Natural killer cell (primary cell): Measurements from ENCODE around the gene ZNF664. TPM values are rescaled to one million over a fixed set of nuclear protein-coding genes. Genes with fewer than 3 reads are reported as not detected.

Experiments used
- ATAC-seq, 3 donors: fragments of 150-1000 bp in 2 of 3; fragments of 200-7000 bp in 1 of 3; cut with Tn5 transposase; 1 replicate in 1 of 3; 2 replicates in 2 of 3; pipeline ENCODE4 v1.10.0; 2021; ENCODE audit warnings: mild to moderate bottlenecking in 2 of 3, moderate library complexity in 2 of 3
- DNase-seq, 2 donors: peaks; one replicate each; pipeline versions ENCODE4 v3.0.0 to v3.0.0-alpha.2; 2013 to 2021; ENCODE audit warnings: mixed read lengths in 1 of 2
- H3K27ac ChIP-seq: one replicate; pipeline ENCODE4 v1.5.1; 2013; ENCODE audit warnings: mild to moderate bottlenecking, low read length
- H3K27me3 ChIP-seq: one replicate; pipeline ENCODE4 v1.6.1; 2013; ENCODE audit warnings: low read length; ENCODE audit not compliant: control insufficient read depth, insufficient read depth
- H3K36me3 ChIP-seq: one replicate; pipeline ENCODE4 v1.6.1; 2013; ENCODE audit warnings: low read length; ENCODE audit not compliant: control insufficient read depth, insufficient read depth
- H3K4me1 ChIP-seq: one replicate; pipeline ENCODE4 v1.6.1; 2013; ENCODE audit warnings: low read length; ENCODE audit not compliant: control insufficient read depth, insufficient read depth
- H3K4me3 ChIP-seq: one replicate; pipeline ENCODE4 v1.5.1; 2013; ENCODE audit warnings: low read length
- H3K9me3 ChIP-seq: one replicate; pipeline ENCODE4 v1.6.1; 2013; ENCODE audit warnings: low read length; ENCODE audit not compliant: control insufficient read depth, insufficient read depth
- H3K27ac Mint-ChIP-seq, 2 donors: one replicate each; pipeline ENCODE4 v1.8.0; 2022; ENCODE audit warnings: mild to moderate bottlenecking in 2 of 2, mixed read lengths in 2 of 2, moderate library complexity in 1 of 2
- H3K27me3 Mint-ChIP-seq, 2 donors: one replicate each; pipeline ENCODE4 v1.8.0; 2022; ENCODE audit warnings: low read depth in 2 of 2, mixed read lengths in 2 of 2
- H3K36me3 Mint-ChIP-seq: one replicate; pipeline ENCODE4 v1.8.0; 2022; ENCODE audit warnings: mixed read lengths
- H3K4me1 Mint-ChIP-seq, 2 donors: one replicate each; pipeline ENCODE4 v1.8.0; 2022; ENCODE audit warnings: mixed read lengths in 2 of 2
- H3K4me3 Mint-ChIP-seq: one replicate; pipeline ENCODE4 v1.8.0; 2022; ENCODE audit warnings: mild to moderate bottlenecking, moderate library complexity, mixed read lengths
- H3K9me3 Mint-ChIP-seq, 2 donors: one replicate each; pipeline ENCODE4 v1.8.0; 2022; ENCODE audit warnings: mixed read lengths in 2 of 2
- WGBS: methylation state at CpG from one replicate; pipeline ENCODE4 v1.1.7; 2013; ENCODE audit warnings: missing lambda C conversion rate; ENCODE audit not compliant: insufficient coverage; 5-methylcytosine and 5-hydroxymethylcytosine counted together
- intact Hi-C: fragments of 100-400 bp; cut with micrococcal nuclease; formaldehyde crosslinking; loops from one replicate; pipeline ENCODE4 v1.14.2; 2022
- total RNA-seq, 4 donors: library from RNA; stranded (reverse); fragments of 120-200 nt in 1 of 4; gene quantifications; one replicate each; pipeline versions ENCODE4 v1.2.3 to v1.2.4, GENCODE V29; 2013 to 2022
- TF ChIP-seq, protein P1 (sequence below): fragments of 200-600 bp; IDR thresholded peaks from one replicate; pipeline ENCODE4 v1.8.0; 2022; ENCODE audit warnings: antibody characterized with exemption

Gene ZNF664
- total RNA-seq, 3 donors from 2014 or later (not counting 1 experiment from before 2014, with no cell fraction given): 36.0 to 47.3 (median 46.9) TPM

- Histone ChIP-seq H3K27ac (no peak overlapping the region), H3K27me3 (no peaks in the 10 kb centered on the region), H3K36me3 (peaks cover 18% of the 10 kb centered on the region), H3K4me1 (peaks cover 26% of the 10 kb centered on the region), H3K4me3 (no peak overlapping the region), H3K9me3 (no peaks in the 10 kb centered on the region)
- H3K4me1 Mint-ChIP-seq: peaks cover 29 to 40% of the 10 kb centered on the region in 2 donors
- H3K4me3 Mint-ChIP-seq: no peak overlapping the region
- no peaks in the 10 kb centered on the region for H3K9me3 Mint-ChIP-seq
- H3K27ac Mint-ChIP-seq: peak overlapping the region in 1 of 2 donors; percentile 53
- intact Hi-C loops: no loop called here
- peaks cover 15% of the 10 kb centered on the region for H3K36me3 Mint-ChIP-seq
- no peak for ATAC-seq
- DNase-seq: no peak
- no peaks in the 10 kb centered on the region for H3K27me3 Mint-ChIP-seq
- TF ChIP-seq, protein P1, sequence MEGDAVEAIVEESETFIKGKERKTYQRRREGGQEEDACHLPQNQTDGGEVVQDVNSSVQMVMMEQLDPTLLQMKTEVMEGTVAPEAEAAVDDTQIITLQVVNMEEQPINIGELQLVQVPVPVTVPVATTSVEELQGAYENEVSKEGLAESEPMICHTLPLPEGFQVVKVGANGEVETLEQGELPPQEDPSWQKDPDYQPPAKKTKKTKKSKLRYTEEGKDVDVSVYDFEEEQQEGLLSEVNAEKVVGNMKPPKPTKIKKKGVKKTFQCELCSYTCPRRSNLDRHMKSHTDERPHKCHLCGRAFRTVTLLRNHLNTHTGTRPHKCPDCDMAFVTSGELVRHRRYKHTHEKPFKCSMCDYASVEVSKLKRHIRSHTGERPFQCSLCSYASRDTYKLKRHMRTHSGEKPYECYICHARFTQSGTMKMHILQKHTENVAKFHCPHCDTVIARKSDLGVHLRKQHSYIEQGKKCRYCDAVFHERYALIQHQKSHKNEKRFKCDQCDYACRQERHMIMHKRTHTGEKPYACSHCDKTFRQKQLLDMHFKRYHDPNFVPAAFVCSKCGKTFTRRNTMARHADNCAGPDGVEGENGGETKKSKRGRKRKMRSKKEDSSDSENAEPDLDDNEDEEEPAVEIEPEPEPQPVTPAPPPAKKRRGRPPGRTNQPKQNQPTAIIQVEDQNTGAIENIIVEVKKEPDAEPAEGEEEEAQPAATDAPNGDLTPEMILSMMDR: no peak
- WGBS: 91% methylated on average over 13 of the region's 13 CpGs
Observed at GRCh38 chr12:123941624-123942237, 31.3 kb upstream of the ZNF664 start.

DNA sequence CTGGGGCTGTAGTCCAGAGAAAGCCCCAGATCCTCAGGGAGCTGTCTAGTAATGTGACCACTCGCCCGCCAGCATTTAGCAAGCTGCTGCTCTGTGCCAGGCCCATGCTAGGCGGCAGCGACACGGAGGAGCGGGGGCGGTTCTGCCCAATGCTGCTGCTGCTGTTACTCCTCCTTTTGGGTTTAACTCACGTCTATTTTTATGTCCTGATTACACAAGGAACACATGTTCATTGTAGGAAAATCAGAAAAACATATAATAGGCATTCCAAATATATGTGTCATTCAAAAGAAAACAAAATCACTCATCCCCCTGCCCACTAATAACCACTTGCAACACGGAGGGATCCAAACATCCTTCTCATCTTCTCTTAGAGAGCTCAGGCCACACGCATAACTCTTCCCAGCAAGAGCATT, 30.8 kb upstream of the ZNF664 start:
- peaks cover 27 to 37% of the 10 kb centered on the region in 2 donors for H3K4me1 Mint-ChIP-seq
- DNase-seq: no peak
- intact Hi-C loops: no loop called here
- no peaks in the 10 kb centered on the region for H3K27me3 Mint-ChIP-seq
- 95% methylated on average over 10 of the region's 10 CpGs for WGBS
- H3K36me3 ChIP-seq: peaks cover 17% of the 10 kb centered on the region
- no peak overlapping the region for H3K4me3 Mint-ChIP-seq
- TF ChIP-seq, protein P1: no peak
- H3K4me3 ChIP-seq: no peak overlapping the region
- H3K9me3 Mint-ChIP-seq: no peaks in the 10 kb centered on the region
- peaks cover 21% of the 10 kb centered on the region for H3K4me1 ChIP-seq
- H3K27ac Mint-ChIP-seq: no peak overlapping the region
- H3K27ac ChIP-seq: no peak overlapping the region
- peaks cover 15% of the 10 kb centered on the region for H3K36me3 Mint-ChIP-seq
- no peak for ATAC-seq
- no peaks in the 10 kb centered on the region for H3K27me3 ChIP-seq
- no peaks in the 10 kb centered on the region for H3K9me3 ChIP-seq

DNA sequence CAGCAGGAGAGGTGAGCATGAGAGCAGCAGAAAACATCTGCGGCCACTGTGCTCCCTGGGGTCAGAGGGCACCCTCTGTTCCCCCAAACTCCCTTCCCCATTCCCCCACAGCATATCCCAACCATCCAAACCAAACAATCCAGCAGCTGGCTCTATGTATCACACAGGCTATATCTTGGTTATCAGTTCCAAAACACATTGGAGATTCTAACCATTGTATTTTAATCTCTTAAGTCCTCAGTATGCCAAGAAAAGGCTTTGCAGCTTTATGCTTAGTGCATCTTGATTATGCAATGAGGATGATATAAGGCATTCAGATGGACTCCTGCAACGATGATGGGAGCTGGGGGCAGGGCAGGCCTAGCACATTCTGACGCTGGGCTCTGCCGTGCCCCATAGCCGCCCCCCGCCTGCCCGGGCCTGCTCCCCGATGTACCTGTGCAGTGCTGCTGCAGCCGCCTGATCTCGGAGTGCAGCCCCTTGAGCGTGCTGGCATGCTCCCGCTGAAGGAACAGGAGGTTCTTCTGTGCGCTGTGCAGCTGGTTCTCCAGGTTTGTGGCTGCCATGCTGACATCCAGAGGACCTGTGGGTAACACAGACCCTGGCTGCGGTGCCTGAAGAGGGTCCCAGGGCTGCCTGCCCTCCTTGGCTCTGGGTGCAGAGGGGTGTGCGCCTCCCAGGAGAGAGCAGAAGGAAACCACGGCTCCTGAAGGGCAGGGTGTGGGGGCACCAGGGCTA, 29.9 kb upstream of the ZNF664 start:
- Mint-ChIP-seq H3K4me1 (peaks cover 19 to 34% of the 10 kb centered on the region in 2 donors), H3K4me3 (no peak overlapping the region), H3K36me3 (peaks cover 15% of the 10 kb centered on the region), H3K27me3 (no peaks in the 10 kb centered on the region), H3K9me3 (no peaks in the 10 kb centered on the region), H3K27ac (no peak overlapping the region)
- H3K4me3 ChIP-seq: no peak overlapping the region
- peaks cover 13% of the 10 kb centered on the region for H3K4me1 ChIP-seq
- ATAC-seq: no peak
- no peaks in the 10 kb centered on the region for H3K9me3 ChIP-seq
- TF ChIP-seq, protein P1: no peak
- peaks cover 17% of the 10 kb centered on the region for H3K36me3 ChIP-seq
- no peak for DNase-seq
- intact Hi-C loops: no loop called here
- H3K27ac ChIP-seq: no peak overlapping the region
- H3K27me3 ChIP-seq: no peaks in the 10 kb centered on the region
- WGBS: 96% methylated on average over 16 of the region's 16 CpGs
